NOMO-1 treated with DMSO at 0.1 percent for 48 hours (cell line): ENCODE results near the gene ISM1.

ENCODE experiments used
- DNase-seq: peaks from one replicate; lab custom pipeline; 2025; ENCODE audit not compliant: unreplicated experiment; lab: John Stamatoyannopoulos, UW

Gene ISM1

GRCh38 chr20:13251904-13252297 is 30.8 kb downstream of the ISM1 start:
- no peak for DNase-seq

- DNase-seq, result no peak
Measured at GRCh38 chr20:13255356-13255755, 34.3 kb downstream of the ISM1 start.

- DNase-seq, result no peak
Measured at GRCh38 chr20:13256606-13257005, 35.5 kb downstream of the ISM1 start.

- DNase-seq, result no peak
Measured at GRCh38 chr20:13259921-13260320, 38.8 kb downstream of the ISM1 start.

GRCh38 chr20:13260650-13261279 is 39.7 kb downstream of the ISM1 start:
- no peak for DNase-seq

GRCh38 chr20:13261460-13262301 is 40.6 kb downstream of the ISM1 start:
- DNase-seq, result no peak

GRCh38 chr20:13262302-13262650 is 41.2 kb downstream of the ISM1 start:
- DNase-seq, result no peak

- no peak for DNase-seq
Measured at GRCh38 chr20:13262671-13263360, 41.7 kb downstream of the ISM1 start.

GRCh38 chr20:13263451-13263850 is 42.4 kb downstream of the ISM1 start:
- DNase-seq, result no peak

- no peak for DNase-seq
Measured at GRCh38 chr20:13264907-13265306, 43.8 kb downstream of the ISM1 start.

- DNase-seq, result no peak
Measured at GRCh38 chr20:13265941-13266340, 44.9 kb downstream of the ISM1 start.

GRCh38 chr20:13267231-13267630 is 46.2 kb downstream of the ISM1 start:
- DNase-seq, result no peak

GRCh38 chr20:13268953-13269352 is 47.9 kb downstream of the ISM1 start:
- no peak for DNase-seq

- no peak for DNase-seq
Measured at GRCh38 chr20:13270211-13270610, 49.1 kb downstream of the ISM1 start.

- no peak for DNase-seq
Measured at GRCh38 chr20:13271098-13271497, 50.0 kb downstream of the ISM1 start.

GRCh38 chr20:13271977-13272975 is 51.2 kb downstream of the ISM1 start:
- DNase-seq, result no peak

- DNase-seq, result no peak
Measured at GRCh38 chr20:13274275-13274861, 53.3 kb downstream of the ISM1 start.

- DNase-seq, result no peak
Measured at GRCh38 chr20:13276945-13277541, 56.0 kb downstream of the ISM1 start.

- no peak for DNase-seq
Measured at GRCh38 chr20:13277663-13278295, 56.7 kb downstream of the ISM1 start.
